Mesenchymal stem cell (in vitro differentiated cells and primary cell): ENCODE measurements around the gene ANTXRL.
"Not testable (repeated sequence)": the region's sequence is repeated elsewhere in the genome, so short reads cannot be mapped to it uniquely, and the experiment has no call there.

ENCODE experiments used
- DNase-seq: peaks from one replicate; pipeline ENCODE4 v3.0.0-alpha.2; 2013
- H2AFZ ChIP-seq: one replicate; pipeline ENCODE4 v1.6.1; 2013; ENCODE audit warnings: low read depth, mild to moderate bottlenecking, control low read depth, inconsistent platforms, low read length, moderate library complexity
- H2AK5ac ChIP-seq: 2 replicates; pipeline ENCODE4 v1.6.1; 2013; ENCODE audit warnings: low read length, moderate library complexity, mild to moderate bottlenecking, inconsistent platforms; ENCODE audit not compliant: severe bottlenecking
- H2BK120ac ChIP-seq: one replicate; pipeline ENCODE4 v1.6.1; 2013; ENCODE audit warnings: low read depth, mild to moderate bottlenecking, inconsistent platforms, low read length, moderate library complexity
- H2BK12ac ChIP-seq, 2 experiments: one replicate each; pipeline ENCODE4 v1.6.1; 2013; ENCODE audit warnings: inconsistent platforms in 2 of 2, low read length in 2 of 2, mild to moderate bottlenecking in 2 of 2, moderate library complexity in 2 of 2, control low read depth in 1 of 2
- H2BK15ac ChIP-seq: one replicate; pipeline ENCODE4 v1.6.1; 2013; ENCODE audit warnings: mild to moderate bottlenecking, low read depth, inconsistent platforms; ENCODE audit not compliant: poor library complexity, severe bottlenecking
- H2BK5ac ChIP-seq: 2 replicates; pipeline ENCODE4 v1.6.1; 2013; ENCODE audit warnings: low read depth, mild to moderate bottlenecking, low read length, control low read depth, inconsistent platforms; ENCODE audit not compliant: poor library complexity, severe bottlenecking
- H3K14ac ChIP-seq, 2 experiments: one replicate each; pipeline ENCODE4 v1.6.1; 2013; ENCODE audit warnings: inconsistent platforms in 2 of 2, low read length in 2 of 2, control low read depth in 1 of 2, mild to moderate bottlenecking in 1 of 2, moderate library complexity in 1 of 2
- H3K18ac ChIP-seq, 2 experiments: one replicate each; pipeline ENCODE4 v1.6.1; 2013; ENCODE audit warnings: inconsistent platforms in 2 of 2, low read length in 2 of 2, control low read depth in 1 of 2, low read depth in 1 of 2, mild to moderate bottlenecking in 1 of 2
- H3K23ac ChIP-seq, 2 experiments: one replicate each; pipeline ENCODE4 v1.6.1; 2013; ENCODE audit warnings: inconsistent platforms in 2 of 2, low read length in 2 of 2, mild to moderate bottlenecking in 2 of 2, moderate library complexity in 2 of 2, control low read depth in 1 of 2
- H3K27ac ChIP-seq: 2 replicates; pipeline ENCODE4 v1.5.1; 2013; ENCODE audit warnings: mild to moderate bottlenecking, moderate library complexity, low read length, control low read depth, inconsistent platforms; ENCODE audit not compliant: poor library complexity, severe bottlenecking
- H3K27me3 ChIP-seq, 2 experiments: 2 replicates each; pipeline versions ENCODE4 v1.6.1 to v1.7.0; 2013; ENCODE audit warnings: low read length in 2 of 2, mild to moderate bottlenecking in 2 of 2, moderate library complexity in 2 of 2, control low read depth in 1 of 2, inconsistent platforms in 1 of 2; ENCODE audit not compliant: control insufficient read depth in 1 of 2, insufficient read depth in 1 of 2
- H3K36me3 ChIP-seq, 2 experiments: 2 replicates each; pipeline versions ENCODE4 v1.6.1 to v1.7.0; 2013; ENCODE audit warnings: low read length in 2 of 2, control low read depth in 1 of 2, inconsistent platforms in 1 of 2, low read depth in 1 of 2, mild to moderate bottlenecking in 1 of 2; ENCODE audit not compliant: insufficient read depth in 2 of 2, control insufficient read depth in 1 of 2
- H3K4ac ChIP-seq, 2 experiments: one replicate each; pipeline ENCODE4 v1.6.1; 2013; ENCODE audit warnings: inconsistent platforms in 2 of 2, low read length in 2 of 2, mild to moderate bottlenecking in 2 of 2, moderate library complexity in 2 of 2, control low read depth in 1 of 2, low read depth in 1 of 2
- H3K4me1 ChIP-seq: 2 replicates; pipeline ENCODE4 v1.6.1; 2013; ENCODE audit warnings: low read depth, low read length, control low read depth; ENCODE audit not compliant: control insufficient read depth, insufficient read depth
- H3K4me2 ChIP-seq: 2 replicates; pipeline ENCODE4 v1.6.1; 2013; ENCODE audit warnings: low read length, mild to moderate bottlenecking, inconsistent platforms; ENCODE audit not compliant: poor library complexity, severe bottlenecking
- H3K4me3 ChIP-seq, 2 experiments: 2 replicates each; pipeline versions ENCODE4 v1.5.1 to v1.7.0; 2013; ENCODE audit warnings: low read length in 2 of 2, mild to moderate bottlenecking in 2 of 2, control low read depth in 1 of 2, low read depth in 1 of 2; ENCODE audit not compliant: insufficient read depth in 1 of 2
- H3K79me1 ChIP-seq: replicated peaks from 2 replicates; pipeline ENCODE4 v1.6.1; 2013; ENCODE audit warnings: mild to moderate bottlenecking, control low read depth, low read length, inconsistent platforms; ENCODE audit not compliant: poor library complexity, severe bottlenecking
- H3K9ac ChIP-seq: 2 replicates; pipeline ENCODE4 v1.7.0; 2013; ENCODE audit warnings: mild to moderate bottlenecking, low read length, moderate library complexity
- H3K9me3 ChIP-seq: 2 replicates; pipeline ENCODE4 v1.7.0; 2013; ENCODE audit warnings: mild to moderate bottlenecking, low read length; ENCODE audit not compliant: control insufficient read depth
- H4K8ac ChIP-seq: one replicate; pipeline ENCODE4 v1.6.1; 2013; ENCODE audit warnings: inconsistent platforms, mild to moderate bottlenecking, low read length, moderate library complexity
- H4K91ac ChIP-seq: one replicate; pipeline ENCODE4 v1.6.1; 2013; ENCODE audit warnings: mild to moderate bottlenecking, low read length, inconsistent platforms
- WGBS: methylation state at CpG from one replicate; pipeline ENCODE4 v1.1.7; 2013; ENCODE audit warnings: mixed read lengths; 5-methylcytosine and 5-hydroxymethylcytosine counted together

The ANTXRL gene

GRCh38 chr10:46329690-46330016, 42.9 kb downstream of the ANTXRL start:
- Histone ChIP-seq H3K27me3 (peaks cover 31 to 56% of the 10 kb centered on the region in 2 experiments), H2BK12ac (no peak overlapping the region), H4K91ac (no peak overlapping the region), H2BK5ac (no peak overlapping the region), H3K36me3 (no peaks in the 10 kb centered on the region), H3K27ac (no peak overlapping the region), H4K8ac (no peak overlapping the region), H3K4me1 (peaks cover 4% of the 10 kb centered on the region), H3K79me1 (no peaks in the 10 kb centered on the region), H3K14ac (peak overlapping the region in 1 of 2 experiments; percentile 3), H2AK5ac (no peak overlapping the region), H2BK120ac (no peak overlapping the region), H3K4me2 (no peak overlapping the region), H3K9me3 (no peaks in the 10 kb centered on the region), H3K18ac (no peak overlapping the region), H3K23ac (no peak overlapping the region), H3K4ac (no peak overlapping the region), H2BK15ac (no peak overlapping the region), H3K9ac (no peak overlapping the region), H3K4me3 (no peak overlapping the region), H2AFZ (no peak overlapping the region)
- no peak for DNase-seq
- 42% methylated on average over 8 of the region's 8 CpGs for WGBS

DNA sequence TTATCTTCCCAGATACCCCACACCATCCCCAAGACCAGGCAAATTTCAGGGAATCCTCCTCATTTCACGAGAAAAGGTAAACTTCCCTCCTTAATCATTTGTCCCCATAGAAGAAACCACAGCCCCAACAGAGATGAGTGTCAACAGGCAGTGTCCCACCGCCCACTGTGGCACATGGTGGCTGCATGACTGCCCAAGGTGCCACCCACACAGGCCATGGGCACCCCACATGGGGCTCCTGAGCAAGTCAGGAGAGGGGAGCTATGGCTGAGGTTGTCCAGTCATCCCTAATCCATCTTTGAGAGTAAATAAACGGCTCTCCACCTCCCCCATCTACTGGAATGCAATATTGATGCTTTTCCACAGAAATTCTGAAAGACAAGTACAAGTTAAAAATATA, 44.1 kb downstream of the ANTXRL start:
- no peaks in the 10 kb centered on the region for H3K9me3 ChIP-seq
- H2BK12ac ChIP-seq, result no peak overlapping the region
- no peak overlapping the region for H2BK15ac ChIP-seq
- H3K18ac ChIP-seq, result no peak overlapping the region
- no peak overlapping the region for H2AK5ac ChIP-seq
- peaks cover 4% of the 10 kb centered on the region for H3K4me1 ChIP-seq
- DNase-seq, result no peak
- no peak overlapping the region for H2BK5ac ChIP-seq
- no peak overlapping the region for H2AFZ ChIP-seq
- no peaks in the 10 kb centered on the region for H3K36me3 ChIP-seq
- no peak overlapping the region for H2BK120ac ChIP-seq
- H3K4me3 ChIP-seq, result no peak overlapping the region
- H3K27ac ChIP-seq, result no peak overlapping the region
- no peak overlapping the region for H3K14ac ChIP-seq
- no peak overlapping the region for H3K9ac ChIP-seq
- WGBS, result 65% methylated on average over 2 of the region's 3 CpGs
- H3K27me3 ChIP-seq, result peaks cover 31 to 56% of the 10 kb centered on the region in 2 experiments
- H4K8ac ChIP-seq, result no peak overlapping the region
- no peak overlapping the region for H3K23ac ChIP-seq
- no peak overlapping the region for H4K91ac ChIP-seq
- H3K79me1 ChIP-seq, result no peaks in the 10 kb centered on the region
- H3K4ac ChIP-seq, result no peak overlapping the region
- H3K4me2 ChIP-seq, result no peak overlapping the region

GRCh38 chr10:46365484-46365883, 78.7 kb downstream of the ANTXRL start:
- H2BK12ac ChIP-seq, H3K4me1 ChIP-seq, H2AFZ ChIP-seq, H3K4ac ChIP-seq, H2AK5ac ChIP-seq, H4K8ac ChIP-seq, H3K18ac ChIP-seq, H2BK120ac ChIP-seq, H3K4me2 ChIP-seq, H3K9ac ChIP-seq, H3K27me3 ChIP-seq, H2BK15ac ChIP-seq, H3K14ac ChIP-seq, H3K27ac ChIP-seq, H4K91ac ChIP-seq, H3K23ac ChIP-seq, H3K4me3 ChIP-seq, H2BK5ac ChIP-seq, H3K79me1 ChIP-seq, H3K36me3 ChIP-seq, DNase-seq, H3K9me3 ChIP-seq: not testable (repeated sequence)
- WGBS, result no CpG with 5 or more reads among the region's 4 CpGs

DNA sequence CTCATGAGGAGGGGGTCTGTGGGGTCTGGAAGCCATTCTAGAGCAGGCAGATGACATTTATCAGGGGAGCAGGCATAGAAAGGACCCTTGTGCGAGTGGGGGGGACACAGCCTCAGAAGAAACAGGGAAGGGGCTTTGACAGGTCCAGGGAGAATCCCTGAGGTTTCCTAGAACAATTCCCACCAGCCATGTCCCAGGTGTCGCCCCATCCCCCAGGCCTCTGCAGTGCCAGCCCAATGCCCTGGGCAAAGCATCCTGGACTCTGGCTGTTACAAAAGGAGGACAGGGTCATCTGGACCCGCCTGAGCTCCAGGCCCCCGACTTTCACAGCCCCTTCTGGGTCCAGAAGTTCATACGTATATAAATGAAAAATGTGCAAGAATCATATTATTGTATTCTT, 80.4 kb downstream of the ANTXRL start:
- H2AFZ ChIP-seq, H3K9me3 ChIP-seq, H2BK5ac ChIP-seq, H2BK12ac ChIP-seq, H3K18ac ChIP-seq, H3K4ac ChIP-seq, H3K79me1 ChIP-seq, H3K23ac ChIP-seq, H3K14ac ChIP-seq, H3K4me1 ChIP-seq, DNase-seq, H3K4me2 ChIP-seq, H3K4me3 ChIP-seq, H3K9ac ChIP-seq, H3K27me3 ChIP-seq, H2BK120ac ChIP-seq, H2AK5ac ChIP-seq, H4K91ac ChIP-seq, H3K27ac ChIP-seq, H2BK15ac ChIP-seq, H3K36me3 ChIP-seq, H4K8ac ChIP-seq: not testable (repeated sequence)
- 40% methylated on average over 1 of the region's 5 CpGs for WGBS
